ENCODE data around the gene OXCT1. TPM values are rescaled to one million over a fixed set of nuclear protein-coding genes. Genes with fewer than 3 reads are reported as not detected.
A peak's percentile ranks its signal among the peaks of the same experiment; 100 is the strongest.

The OXCT1 gene
- total and polyA plus RNA-seq, 2 of the 8 experiments (the other 6 are each of a cell fraction or from before 2014, with no cell fraction given), result 10.1 to 28.2 TPM

DNA sequence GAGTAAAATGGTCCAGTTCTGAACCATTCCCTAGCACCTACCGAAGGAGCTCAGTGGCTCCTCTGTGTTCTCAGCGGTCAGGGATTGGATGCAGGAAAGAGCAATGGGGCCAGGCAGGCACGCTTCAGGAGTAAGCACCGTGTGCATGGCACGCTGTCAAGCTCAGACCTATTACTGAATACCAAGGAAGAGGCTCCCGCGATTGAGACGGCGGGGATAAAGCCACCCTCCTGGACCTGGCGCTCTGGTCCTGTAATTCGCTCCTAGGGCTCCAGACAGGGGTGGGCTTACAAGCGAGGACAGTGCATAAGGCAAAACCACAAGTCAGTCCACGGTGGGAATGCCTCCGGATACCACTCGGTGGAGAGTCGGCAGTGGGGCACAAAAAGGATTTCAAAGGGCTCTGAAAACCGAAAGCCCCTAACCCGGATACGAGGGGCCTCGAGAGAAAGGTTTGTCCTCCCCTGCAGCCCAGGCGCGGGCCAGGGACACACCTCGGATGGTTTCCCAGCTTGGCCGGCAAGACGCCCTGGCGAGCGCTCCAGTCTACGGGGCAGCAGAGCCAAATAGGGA lies 988 bp downstream of the OXCT1 start (continued):
- TF ChIP-seq KDM4A (IDR thresholded peaks at IDR 0.05; ENCODE audit: low read depth, low read length, severe bottlenecking) (peak; percentile 41), CBX8 (IDR thresholded peaks at IDR 0.05; ENCODE audit: borderline replicate concordance, low read depth, low read length) (no peak), ATF2 (IDR thresholded peaks at IDR 0.05; ENCODE audit: low read length) (no peak)
- TF ChIP-seq, protein P1, sequence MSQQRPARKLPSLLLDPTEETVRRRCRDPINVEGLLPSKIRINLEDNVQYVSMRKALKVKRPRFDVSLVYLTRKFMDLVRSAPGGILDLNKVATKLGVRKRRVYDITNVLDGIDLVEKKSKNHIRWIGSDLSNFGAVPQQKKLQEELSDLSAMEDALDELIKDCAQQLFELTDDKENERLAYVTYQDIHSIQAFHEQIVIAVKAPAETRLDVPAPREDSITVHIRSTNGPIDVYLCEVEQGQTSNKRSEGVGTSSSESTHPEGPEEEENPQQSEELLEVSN (IDR thresholded peaks at IDR 0.05), result peak; percentile 71; the same call in 1 of the 2 replicates

Data from H1 (cell line).